Neural progenitor cell (in vitro differentiated cells): ENCODE results near the gene KCNK3. TPM values are rescaled to one million over a fixed set of nuclear protein-coding genes. Genes with fewer than 3 reads are reported as not detected.

Experiments
- DNase-seq: peaks from one replicate; pipeline ENCODE4 v3.0.0-alpha.2; 2016; ENCODE audit warnings: low spot score
- H2AFZ ChIP-seq: fragments of 200-600 bp; sonication (generic); replicated peaks from 2 replicates; pipeline ENCODE4 v1.6.1; 2016; ENCODE audit warnings: antibody characterized with exemption
- H3F3A ChIP-seq: fragments of 200-600 bp; sonication (generic); 2 replicates; pipeline ENCODE4 v1.6.1; 2016; ENCODE audit warnings: antibody characterized with exemption, low read depth
- H3K27ac ChIP-seq: fragments of 200-600 bp; sonication (generic); 2 replicates; pipeline ENCODE4 v1.5.1; 2016; ENCODE audit warnings: mild to moderate bottlenecking
- H3K27me3 ChIP-seq: fragments of 200-600 bp; sonication (generic); 2 replicates; pipeline ENCODE4 v1.6.1; 2016; ENCODE audit warnings: mild to moderate bottlenecking, moderate library complexity
- H3K36me3 ChIP-seq: fragments of 200-600 bp; sonication (generic); 2 replicates; pipeline ENCODE4 v1.5.1; 2016
- H3K4me1 ChIP-seq: fragments of 200-600 bp; sonication (generic); 2 replicates; pipeline ENCODE4 v1.6.1; 2016; ENCODE audit warnings: mixed run types
- H3K4me2 ChIP-seq: fragments of 200-600 bp; sonication (generic); 2 replicates; pipeline ENCODE4 v1.6.1; 2016
- H3K4me3 ChIP-seq: fragments of 200-600 bp; sonication (generic); 2 replicates; pipeline ENCODE4 v1.5.1; 2016
- H3K79me2 ChIP-seq: fragments of 200-600 bp; sonication (generic); 2 replicates; pipeline ENCODE4 v1.6.1; 2016; ENCODE audit warnings: low read depth
- H3K9ac ChIP-seq: fragments of 200-600 bp; sonication (generic); 2 replicates; pipeline ENCODE4 v1.6.1; 2016
- H3K9me3 ChIP-seq: fragments of 200-600 bp; sonication (generic); 2 replicates; pipeline ENCODE4 v1.5.1; 2016; ENCODE audit warnings: low read depth
- H4K20me1 ChIP-seq: fragments of 200-600 bp; sonication (generic); 2 replicates; pipeline ENCODE4 v1.6.1; 2016; ENCODE audit warnings: low read depth
- H3K27ac Mint-ChIP-seq: 3 replicates; pipeline ENCODE4 v1.8.0; 2021; ENCODE audit warnings: mixed read lengths
- H3K27me3 Mint-ChIP-seq: 2 replicates; pipeline ENCODE4 v1.8.0; 2022; ENCODE audit warnings: low read depth, mild to moderate bottlenecking, inconsistent platforms, moderate library complexity, mixed read lengths; ENCODE audit not compliant: insufficient read depth
- H3K36me3 Mint-ChIP-seq: 3 replicates; pipeline ENCODE4 v1.8.0; 2021; ENCODE audit warnings: mixed read lengths
- H3K4me1 Mint-ChIP-seq: 3 replicates; pipeline ENCODE4 v1.8.0; 2021; ENCODE audit warnings: mixed read lengths
- H3K4me3 Mint-ChIP-seq: 3 replicates; pipeline ENCODE4 v1.8.0; 2021; ENCODE audit warnings: mild to moderate bottlenecking, moderate library complexity, mixed read lengths
- H3K9me3 Mint-ChIP-seq: 3 replicates; pipeline ENCODE4 v1.8.0; 2020; ENCODE audit warnings: mixed read lengths
- CTCF ChIP-seq: fragments of 200-600 bp; sonication (generic); IDR thresholded peaks from 2 replicates; pipeline ENCODE4 v1.5.1; 2017; ENCODE audit warnings: antibody characterized with exemption, mild to moderate bottlenecking
- EZH2 ChIP-seq: fragments of 200-600 bp; sonication (generic); IDR thresholded peaks from 2 replicates; pipeline ENCODE4 v1.6.1; 2017; ENCODE audit warnings: antibody characterized with exemption, mild to moderate bottlenecking, moderate library complexity
- EZH2phosphoT487 ChIP-seq: fragments of 200-600 bp; sonication (generic); IDR thresholded peaks from 2 replicates; pipeline ENCODE4 v1.6.1; 2017; ENCODE audit warnings: antibody characterized with exemption
- total RNA-seq: library from RNA; depleted of rRNA; stranded (reverse); fragments of >200 nt; gene quantifications from 2 replicates; pipeline ENCODE4 v1.2.3, GENCODE V29; 2015; ENCODE audit warnings: low replicate concordance

Gene KCNK3
- total RNA-seq, 1 donor from 2014 or later: not detected

- Histone ChIP-seq H3K4me2 (no peak overlapping the region), H3K27ac (no peak overlapping the region), H3K4me1 (peaks cover 5% of the 10 kb centered on the region), H3K4me3 (no peak overlapping the region), H4K20me1 (no peaks in the 10 kb centered on the region), H3K36me3 (no peaks in the 10 kb centered on the region), H2AFZ (no peak overlapping the region), H3K9ac (no peak overlapping the region), H3K27me3 (peaks cover 47% of the 10 kb centered on the region), H3K9me3 (no peaks in the 10 kb centered on the region), H3K79me2 (no peaks in the 10 kb centered on the region), H3F3A (no peaks in the 10 kb centered on the region)
- Mint-ChIP-seq H3K36me3 (no peaks in the 10 kb centered on the region), H3K4me3 (no peak overlapping the region), H3K9me3 (peaks cover under 1% of the 10 kb centered on the region), H3K4me1 (peaks cover 4% of the 10 kb centered on the region), H3K27me3 (peaks cover 13% of the 10 kb centered on the region), H3K27ac (no peak overlapping the region)
- DNase-seq: no peak
- no peak for TF ChIP-seq CTCF
- TF ChIP-seq EZH2: no peak
- no peak for TF ChIP-seq EZH2phosphoT487
These were observed 9.5 kb downstream of the KCNK3 start for GRCh38 chr2:26702025-26702424.

GRCh38 chr2:26704441-26704977 is 12.0 kb downstream of the KCNK3 start:
- H3K4me1 ChIP-seq: peaks cover 10% of the 10 kb centered on the region
- H3K27me3 ChIP-seq: peaks cover 23% of the 10 kb centered on the region
- no peaks in the 10 kb centered on the region for H3K79me2 ChIP-seq
- Mint-ChIP-seq H3K4me3 (no peak overlapping the region), H3K4me1 (peaks cover 19% of the 10 kb centered on the region), H3K36me3 (no peaks in the 10 kb centered on the region), H3K27ac (no peak overlapping the region), H3K27me3 (peaks cover 8% of the 10 kb centered on the region), H3K9me3 (no peaks in the 10 kb centered on the region)
- no peak overlapping the region for H3K9ac ChIP-seq
- no peak for DNase-seq
- H3K4me2 ChIP-seq: no peak overlapping the region
- no peaks in the 10 kb centered on the region for H3K36me3 ChIP-seq
- no peak overlapping the region for H3K4me3 ChIP-seq
- H3F3A ChIP-seq: no peaks in the 10 kb centered on the region
- H4K20me1 ChIP-seq: no peaks in the 10 kb centered on the region
- H2AFZ ChIP-seq: no peak overlapping the region
- H3K27ac ChIP-seq: no peak overlapping the region
- H3K9me3 ChIP-seq: no peaks in the 10 kb centered on the region
- TF ChIP-seq CTCF (no peak), EZH2 (no peak), EZH2phosphoT487 (no peak)

GRCh38 chr2:26705126-26705525 is 12.6 kb downstream of the KCNK3 start:
- Mint-ChIP-seq H3K4me3 (no peak overlapping the region), H3K27me3 (peaks cover 8% of the 10 kb centered on the region), H3K9me3 (no peaks in the 10 kb centered on the region), H3K4me1 (peaks cover 25% of the 10 kb centered on the region), H3K36me3 (no peaks in the 10 kb centered on the region), H3K27ac (no peak overlapping the region)
- no peaks in the 10 kb centered on the region for H3K79me2 ChIP-seq
- no peaks in the 10 kb centered on the region for H4K20me1 ChIP-seq
- H3K9ac ChIP-seq: no peak overlapping the region
- no peak for DNase-seq
- peaks cover 10% of the 10 kb centered on the region for H3K4me1 ChIP-seq
- no peak overlapping the region for H3K4me2 ChIP-seq
- no peaks in the 10 kb centered on the region for H3K9me3 ChIP-seq
- H3F3A ChIP-seq: no peaks in the 10 kb centered on the region
- H3K4me3 ChIP-seq: no peak overlapping the region
- no peak overlapping the region for H2AFZ ChIP-seq
- no peaks in the 10 kb centered on the region for H3K36me3 ChIP-seq
- H3K27me3 ChIP-seq: peaks cover 16% of the 10 kb centered on the region
- no peak overlapping the region for H3K27ac ChIP-seq
- no peak for TF ChIP-seq EZH2
- TF ChIP-seq EZH2phosphoT487: no peak

- H3K36me3 Mint-ChIP-seq: no peaks in the 10 kb centered on the region
- Histone ChIP-seq H4K20me1 (no peaks in the 10 kb centered on the region), H3K27me3 (peaks cover 7% of the 10 kb centered on the region), H3K27ac (no peak overlapping the region), H3K9ac (no peak overlapping the region), H3K4me3 (no peak overlapping the region), H3K9me3 (no peaks in the 10 kb centered on the region), H2AFZ (no peak overlapping the region), H3K36me3 (no peaks in the 10 kb centered on the region), H3K4me2 (no peak overlapping the region), H3K79me2 (no peaks in the 10 kb centered on the region), H3F3A (no peaks in the 10 kb centered on the region), H3K4me1 (peaks cover 10% of the 10 kb centered on the region)
- no peak overlapping the region for H3K27ac Mint-ChIP-seq
- TF ChIP-seq EZH2phosphoT487 (no peak), CTCF (no peak), EZH2 (no peak)
- H3K4me3 Mint-ChIP-seq: no peak overlapping the region
- H3K27me3 Mint-ChIP-seq: peaks cover 7% of the 10 kb centered on the region
- H3K4me1 Mint-ChIP-seq: peaks cover 34% of the 10 kb centered on the region
- no peaks in the 10 kb centered on the region for H3K9me3 Mint-ChIP-seq
- no peak for DNase-seq
These were observed 13.6 kb downstream of the KCNK3 start for GRCh38 chr2:26706093-26706492.
